ENCODE measurements around the gene ZNF101. TPM values are rescaled to one million over a fixed set of nuclear protein-coding genes. Genes with fewer than 3 reads are reported as not detected.
"Not testable (repeated sequence)": the region's sequence is repeated elsewhere in the genome, so short reads cannot be mapped to it uniquely, and the experiment has no call there.

The ZNF101 gene
- total and polyA plus RNA-seq, 2 donors (not counting 1 experiment from before 2014, with no cell fraction given), result 15.2 to 74.3 TPM

- WGBS (ENCODE audit: insufficient coverage), result 71% methylated on average over 1 of the region's 2 CpGs
- no peaks in the 10 kb centered on the region for H3K36me3 ChIP-seq (replicated peaks in 1 of 2; ENCODE audit: control extremely low read depth in 1 of 2, control insufficient read depth in 1 of 2, extremely low read depth in 1 of 2, insufficient read depth in 2 of 2, low read length in 1 of 2)
- POLR2A ChIA-PET, result no interaction called here
- H3K9ac ChIP-seq (ENCODE audit: low read length), result no peak overlapping the region
- intact Hi-C loops (cut with micrococcal nuclease), result no loop called here
- no peaks in the 10 kb centered on the region for H4K20me1 ChIP-seq (ENCODE audit: control insufficient read depth, insufficient read depth, low read length, poor library complexity, severe bottlenecking)
- no peak for TF ChIP-seq EZH2 (IDR thresholded peaks at IDR 0.05; ENCODE audit: borderline replicate concordance, insufficient read depth, low read depth, low read length, poor library complexity, severe bottlenecking)
- TF ChIP-seq, protein P1, sequence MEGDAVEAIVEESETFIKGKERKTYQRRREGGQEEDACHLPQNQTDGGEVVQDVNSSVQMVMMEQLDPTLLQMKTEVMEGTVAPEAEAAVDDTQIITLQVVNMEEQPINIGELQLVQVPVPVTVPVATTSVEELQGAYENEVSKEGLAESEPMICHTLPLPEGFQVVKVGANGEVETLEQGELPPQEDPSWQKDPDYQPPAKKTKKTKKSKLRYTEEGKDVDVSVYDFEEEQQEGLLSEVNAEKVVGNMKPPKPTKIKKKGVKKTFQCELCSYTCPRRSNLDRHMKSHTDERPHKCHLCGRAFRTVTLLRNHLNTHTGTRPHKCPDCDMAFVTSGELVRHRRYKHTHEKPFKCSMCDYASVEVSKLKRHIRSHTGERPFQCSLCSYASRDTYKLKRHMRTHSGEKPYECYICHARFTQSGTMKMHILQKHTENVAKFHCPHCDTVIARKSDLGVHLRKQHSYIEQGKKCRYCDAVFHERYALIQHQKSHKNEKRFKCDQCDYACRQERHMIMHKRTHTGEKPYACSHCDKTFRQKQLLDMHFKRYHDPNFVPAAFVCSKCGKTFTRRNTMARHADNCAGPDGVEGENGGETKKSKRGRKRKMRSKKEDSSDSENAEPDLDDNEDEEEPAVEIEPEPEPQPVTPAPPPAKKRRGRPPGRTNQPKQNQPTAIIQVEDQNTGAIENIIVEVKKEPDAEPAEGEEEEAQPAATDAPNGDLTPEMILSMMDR (IDR thresholded peaks at IDR 0.05), result no peak
- H3K27ac ChIP-seq (ENCODE audit: low read length in 2 of 2), result no peak overlapping the region
- no peak overlapping the region for H3K4me2 ChIP-seq (replicated peaks; ENCODE audit: low read depth, low read length, poor library complexity, severe bottlenecking)
- ATAC-seq (ENCODE audit: low read depth), result no peak
- Mint-ChIP-seq H3K4me3 (no peak overlapping the region), H3K27me3 (no peaks in the 10 kb centered on the region), H3K9me3 (ENCODE audit: insufficient read depth) (peaks cover 7% of the 10 kb centered on the region), H3K27ac (no peak overlapping the region), H3K4me1 (no peaks in the 10 kb centered on the region)
- H3K4me1 ChIP-seq (ENCODE audit: control insufficient read depth in 2 of 2, insufficient read depth in 2 of 2, low read length in 2 of 2), result no peaks in the 10 kb centered on the region
- no peaks in the 10 kb centered on the region for H3K27me3 ChIP-seq (replicated peaks in 1 of 4; ENCODE audit: control extremely low read depth in 1 of 4, control insufficient read depth in 3 of 4, insufficient read depth in 4 of 4, low read length in 3 of 4)
- CTCF ChIA-PET, result no interaction called here
- no peak for DNase-seq
- H3K79me2 ChIP-seq (ENCODE audit: control insufficient read depth, insufficient read depth, low read length), result no peaks in the 10 kb centered on the region
- H3K4me3 ChIP-seq (ENCODE audit: control extremely low read depth in 1 of 5, extremely low read depth in 1 of 5, insufficient read depth in 1 of 5, low read depth in 2 of 5, low read length in 4 of 5), result no peak overlapping the region
- no peak overlapping the region for H2AFZ ChIP-seq (ENCODE audit: insufficient read depth, low read depth, low read length, poor library complexity, severe bottlenecking)
- peaks cover 0 to 25% (median 2%) of the 10 kb centered on the region in 3 donors for H3K9me3 ChIP-seq (ENCODE audit: control extremely low read depth in 1 of 3, control insufficient read depth in 2 of 3, insufficient read depth in 1 of 3, low read length in 2 of 3)
Measured at GRCh38 chr19:19696386-19696785, 27.7 kb downstream of the ZNF101 start.

- no peaks in the 10 kb centered on the region for H3K27me3 Mint-ChIP-seq
- CTCF ChIA-PET, result no interaction called here
- WGBS (ENCODE audit: insufficient coverage), result 93% methylated on average over 3 of the region's 5 CpGs
- peaks cover 0 to 29% (median 2%) of the 10 kb centered on the region in 3 donors for H3K9me3 ChIP-seq (ENCODE audit: control extremely low read depth in 1 of 3, control insufficient read depth in 2 of 3, insufficient read depth in 1 of 3, low read length in 2 of 3)
- intact Hi-C loops (cut with micrococcal nuclease), result no loop called here
- no peaks in the 10 kb centered on the region for H4K20me1 ChIP-seq (ENCODE audit: control insufficient read depth, insufficient read depth, low read length, poor library complexity, severe bottlenecking)
- POLR2A ChIA-PET, result no interaction called here
- H3K9ac ChIP-seq (ENCODE audit: low read length), result no peak overlapping the region
- H3K79me2 ChIP-seq (ENCODE audit: control insufficient read depth, insufficient read depth, low read length), result no peaks in the 10 kb centered on the region
- ATAC-seq (ENCODE audit: low read depth) (no peak), DNase-seq (no peak)
- H3K4me1 Mint-ChIP-seq, result no peaks in the 10 kb centered on the region
- H3K4me2 ChIP-seq (replicated peaks; ENCODE audit: low read depth, low read length, poor library complexity, severe bottlenecking), result no peak overlapping the region
- H3K9me3 Mint-ChIP-seq (ENCODE audit: insufficient read depth), result peaks cover 7% of the 10 kb centered on the region
- H3K27me3 ChIP-seq (replicated peaks in 1 of 4; ENCODE audit: control extremely low read depth in 1 of 4, control insufficient read depth in 3 of 4, insufficient read depth in 4 of 4, low read length in 3 of 4), result no peaks in the 10 kb centered on the region
- no peak overlapping the region for H3K27ac Mint-ChIP-seq
- no peaks in the 10 kb centered on the region for H3K36me3 ChIP-seq (replicated peaks in 1 of 2; ENCODE audit: control extremely low read depth in 1 of 2, control insufficient read depth in 1 of 2, extremely low read depth in 1 of 2, insufficient read depth in 2 of 2, low read length in 1 of 2)
- no peak overlapping the region for H3K4me3 Mint-ChIP-seq
- H3K27ac ChIP-seq (ENCODE audit: low read length in 2 of 2), result no peak overlapping the region
- H2AFZ ChIP-seq (ENCODE audit: insufficient read depth, low read depth, low read length, poor library complexity, severe bottlenecking), result no peak overlapping the region
- TF ChIP-seq, protein P1 (IDR thresholded peaks at IDR 0.05), result no peak
- no peak for TF ChIP-seq EZH2 (IDR thresholded peaks at IDR 0.05; ENCODE audit: borderline replicate concordance, insufficient read depth, low read depth, low read length, poor library complexity, severe bottlenecking)
- H3K4me1 ChIP-seq (ENCODE audit: control insufficient read depth in 2 of 2, insufficient read depth in 2 of 2, low read length in 2 of 2), result no peaks in the 10 kb centered on the region
- H3K4me3 ChIP-seq (ENCODE audit: control extremely low read depth in 1 of 5, extremely low read depth in 1 of 5, insufficient read depth in 1 of 5, low read depth in 2 of 5, low read length in 4 of 5), result no peak overlapping the region
Measured at GRCh38 chr19:19697589-19697988, 28.9 kb downstream of the ZNF101 start.

DNA sequence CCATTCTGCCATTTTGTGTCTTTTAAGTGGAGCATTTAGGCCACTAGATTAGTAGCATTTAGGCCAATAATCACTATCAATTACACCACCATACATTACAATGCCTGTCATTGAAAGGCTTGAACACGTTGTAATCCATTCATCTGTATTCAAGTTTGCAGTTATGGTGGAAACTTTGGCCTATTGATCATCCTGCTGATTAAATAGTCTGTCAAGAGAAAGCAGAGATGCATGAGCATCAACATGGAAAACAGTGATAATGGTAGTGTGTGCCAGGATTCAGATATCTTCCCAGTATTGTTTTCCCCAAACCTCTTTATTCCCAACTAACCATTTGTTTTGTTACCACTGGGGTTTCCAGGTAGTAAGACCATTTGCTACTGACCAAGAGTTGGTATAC, 31.9 kb downstream of the ZNF101 start:
- H3K79me2 ChIP-seq (ENCODE audit: control insufficient read depth, insufficient read depth, low read length); H3K4me1 Mint-ChIP-seq; H3K27me3 Mint-ChIP-seq; DNase-seq; H3K4me3 ChIP-seq (ENCODE audit: control extremely low read depth in 1 of 5, extremely low read depth in 1 of 5, insufficient read depth in 1 of 5, low read depth in 2 of 5, low read length in 4 of 5); H4K20me1 ChIP-seq (ENCODE audit: control insufficient read depth, insufficient read depth, low read length, poor library complexity, severe bottlenecking); H3K9me3 Mint-ChIP-seq (ENCODE audit: insufficient read depth); POLR2A ChIA-PET; H3K27me3 ChIP-seq (replicated peaks in 1 of 4; ENCODE audit: control extremely low read depth in 1 of 4, control insufficient read depth in 3 of 4, insufficient read depth in 4 of 4, low read length in 3 of 4); H2AFZ ChIP-seq (ENCODE audit: insufficient read depth, low read depth, low read length, poor library complexity, severe bottlenecking); intact Hi-C loops (cut with micrococcal nuclease); H3K9ac ChIP-seq (ENCODE audit: low read length); H3K4me3 Mint-ChIP-seq; H3K4me1 ChIP-seq (ENCODE audit: control insufficient read depth in 2 of 2, insufficient read depth in 2 of 2, low read length in 2 of 2); H3K27ac Mint-ChIP-seq; H3K36me3 ChIP-seq (replicated peaks in 1 of 2; ENCODE audit: control extremely low read depth in 1 of 2, control insufficient read depth in 1 of 2, extremely low read depth in 1 of 2, insufficient read depth in 2 of 2, low read length in 1 of 2); H3K27ac ChIP-seq (ENCODE audit: low read length in 2 of 2); H3K4me2 ChIP-seq (replicated peaks; ENCODE audit: low read depth, low read length, poor library complexity, severe bottlenecking); ATAC-seq (ENCODE audit: low read depth): not testable (repeated sequence)
- no CpG with 5 or more reads among the region's 1 CpG for WGBS (ENCODE audit: insufficient coverage)
- H3K9me3 ChIP-seq (ENCODE audit: control extremely low read depth in 1 of 3, control insufficient read depth in 2 of 3, insufficient read depth in 1 of 3, low read length in 2 of 3), result peaks cover 4 to 53% (median 14%) of the 10 kb centered on the region in 3 donors
- CTCF ChIA-PET, result interaction anchor here (0.6 kb wide), 1 partner anchor 864 kb away, joined by 3 read pairs; no protein-coding TSS in a partner anchor

Measured in B cell (primary cell).